ENCODE results near the gene SLC35B2.

Gene SLC35B2

GRCh38 chr6:44246663-44247337 is 10.5 kb downstream of the SLC35B2 start, which contains the start of gene HSP90AB1:
Gene HSP90AB1, plus strand, starts transcription at chr6:44247101. Its CDS starts 1,529 bp downstream, at chr6:44248630.
- TF ChIP-seq CTCF (IDR thresholded peaks at IDR 0.05; ENCODE audit: insufficient read depth, missing control alignments) = no peak
- DNase-seq (ENCODE audit: insufficient read length, low spot score) = peak; percentile 86
- FAIRE-seq = no peak

GRCh38 chr6:44245912-44246662 is 11.2 kb downstream of the SLC35B2 start:
- DNase-seq (ENCODE audit: insufficient read length, low spot score) (peak; percentile 62), FAIRE-seq (no peak)
- peak; percentile 42 for TF ChIP-seq CTCF (IDR thresholded peaks at IDR 0.05; ENCODE audit: insufficient read depth, missing control alignments)

- no peak for TF ChIP-seq CTCF (IDR thresholded peaks at IDR 0.05; ENCODE audit: insufficient read depth, missing control alignments)
- DNase-seq (ENCODE audit: insufficient read length, low spot score) (no peak), FAIRE-seq (no peak)
Measured at GRCh38 chr6:44245391-44245911, 11.9 kb downstream of the SLC35B2 start.

- TF ChIP-seq CTCF (IDR thresholded peaks at IDR 0.05; ENCODE audit: insufficient read depth, missing control alignments) = no peak
- no peak for FAIRE-seq
- no peak for DNase-seq (ENCODE audit: insufficient read length, low spot score)
Measured at GRCh38 chr6:44243345-44243744, 14.0 kb downstream of the SLC35B2 start.

- no peak for TF ChIP-seq CTCF (IDR thresholded peaks at IDR 0.05; ENCODE audit: insufficient read depth, missing control alignments)
- FAIRE-seq = no peak
- no peak for DNase-seq (ENCODE audit: insufficient read length, low spot score)
Measured at GRCh38 chr6:44238687-44239350, 18.5 kb downstream of the SLC35B2 start.

GRCh38 chr6:44237813-44238433 is 19.4 kb downstream of the SLC35B2 start:
- DNase-seq (ENCODE audit: insufficient read length, low spot score) = no peak
- FAIRE-seq = no peak
- TF ChIP-seq CTCF (IDR thresholded peaks at IDR 0.05; ENCODE audit: insufficient read depth, missing control alignments) = peak; percentile 65
